ENCODE data around the gene ACTG1. TPM values are rescaled to one million over a fixed set of nuclear protein-coding genes. Genes with fewer than 3 reads are reported as not detected.

The ACTG1 gene
- total and polyA plus RNA-seq, 2 of the 13 experiments (the other 11 are each of a cell fraction or from before 2014, with no cell fraction given), result 973 to 1,138 TPM

- no peak for TF ChIP-seq ZNF275 (CRISPR knock-in tag; IDR thresholded peaks at IDR 0.05; ENCODE audit: borderline replicate concordance)
- no peak for TF ChIP-seq ZNF660 (CRISPR knock-in tag; IDR thresholded peaks at IDR 0.05; ENCODE audit: borderline replicate concordance, low read depth)
- no peak for TF ChIP-seq ZNF83 (CRISPR knock-in tag; IDR thresholded peaks at IDR 0.05; ENCODE audit: borderline replicate concordance)
- TF ChIP-seq ZBTB8A (CRISPR knock-in tag; IDR thresholded peaks at IDR 0.05; ENCODE audit: borderline replicate concordance, low read depth), result no peak
- TF ChIP-seq RNF219 (CRISPR knock-in tag; IDR thresholded peaks at IDR 0.05), result no peak
- TF ChIP-seq POLR2G (IDR thresholded peaks at IDR 0.05; ENCODE audit: low read depth, low read length), result peak; percentile 28
- no peak for TF ChIP-seq SCMH1 (CRISPR knock-in tag; IDR thresholded peaks at IDR 0.05; ENCODE audit: borderline replicate concordance)
- no peak for TF ChIP-seq SALL2 (CRISPR knock-in tag; IDR thresholded peaks at IDR 0.05)
- 0 out of 2 replicates have a peak, but pooled peaks have one; percentile 0 for TF ChIP-seq ZNF687 (CRISPR knock-in tag; IDR thresholded peaks at IDR 0.05)
- TF ChIP-seq HIVEP1 (CRISPR knock-in tag; IDR thresholded peaks at IDR 0.05), result no peak
- TF ChIP-seq GABPB1 (CRISPR knock-in tag; IDR thresholded peaks at IDR 0.05), result no peak; the same call in 1 of the 2 replicates
- TF ChIP-seq RAD21 (CRISPR knock-in tag; IDR thresholded peaks at IDR 0.05), result no peak
- no peak for TF ChIP-seq ZFAT (CRISPR knock-in tag; conservative IDR thresholded peaks at IDR 0.05)
- 0 out of 2 replicates have a peak, but pooled peaks have one; percentile 9 for TF ChIP-seq ZFP91 (CRISPR knock-in tag; IDR thresholded peaks at IDR 0.05; ENCODE audit: borderline replicate concordance)
- no peak for TF ChIP-seq NCOR1 (IDR thresholded peaks at IDR 0.05; ENCODE audit: borderline replicate concordance, low read length)
- TF ChIP-seq MXD3 (CRISPR knock-in tag; IDR thresholded peaks at IDR 0.05), result no peak
Observed at GRCh38 chr17:81534157-81535006, 21.8 kb upstream of the ACTG1 start (continued).
